SK-N-DZ (cell line): Measurements from ENCODE around the gene RBM6.

ENCODE experiments used
- DNase-seq: peaks from one replicate; pipeline ENCODE4 v3.0.0-alpha.2; 2015; ENCODE audit warnings: low spot score

The RBM6 gene

DNA sequence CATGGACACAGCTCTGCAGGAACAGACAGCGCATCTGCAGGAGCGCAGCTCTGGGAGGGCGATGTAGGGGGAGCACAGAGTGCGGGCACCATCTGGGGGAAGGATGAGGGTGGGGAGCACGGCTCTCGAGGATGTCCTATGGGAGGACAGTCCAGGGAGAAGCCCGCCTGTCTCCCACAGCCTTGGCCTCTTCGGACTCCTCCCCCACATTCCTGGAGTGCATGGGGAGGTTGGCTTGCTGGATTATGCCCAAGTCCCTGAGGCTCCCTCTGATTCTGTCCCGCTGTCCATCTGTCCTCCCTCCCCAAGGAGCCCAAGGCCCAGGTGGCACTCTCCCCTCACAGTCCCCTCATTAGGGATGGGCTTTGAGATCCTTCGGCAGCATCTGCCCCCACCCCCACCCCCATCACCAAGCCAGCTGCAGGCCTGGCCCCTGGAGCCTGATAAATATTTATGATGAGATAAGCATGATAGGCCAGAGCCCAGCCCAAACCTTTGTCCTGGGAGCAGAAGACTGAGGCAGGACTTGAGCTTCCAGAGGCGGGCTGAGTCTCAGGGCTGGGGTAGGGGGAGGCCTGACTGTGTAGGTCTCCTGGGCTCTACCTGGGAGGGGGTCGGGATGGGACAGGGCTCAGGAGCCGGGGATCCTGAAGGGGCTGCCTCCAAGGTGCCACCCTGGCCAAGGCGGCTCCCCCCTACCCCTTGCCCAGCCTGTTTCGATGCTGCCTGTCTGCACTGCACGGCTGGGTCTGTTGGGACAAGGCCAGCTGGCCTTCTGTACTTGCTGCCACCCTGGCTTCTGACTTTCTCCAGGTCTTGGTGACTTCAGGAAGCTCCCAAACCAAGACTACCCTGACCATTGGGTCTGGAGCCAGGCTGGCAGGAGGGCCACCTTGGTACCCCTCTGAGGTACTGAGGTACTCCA, 186.6 kb downstream of the RBM6 start:
- DNase-seq, result peak; percentile 46
